GM12864 (cell line): ENCODE data around the gene ZP4.

Experiments used
- DNase-seq: peaks from one replicate; pipeline ENCODE4 v3.0.0-alpha.2; 2011; ENCODE audit warnings: low read depth
- H3K4me3 ChIP-seq: 2 replicates; pipeline ENCODE4 v1.5.1; 2011; ENCODE audit warnings: mild to moderate bottlenecking, low read depth, low read length, control low read depth
- CTCF ChIP-seq: IDR thresholded peaks from 2 replicates; pipeline ENCODE4 v1.5.1; 2011; ENCODE audit warnings: low read depth, mild to moderate bottlenecking, moderate library complexity, low read length, control low read depth, inconsistent platforms; ENCODE audit errors: missing control alignments

Gene ZP4

GRCh38 chr1:237834048-237834447 lies 56.7 kb downstream of the ZP4 start:
- DNase-seq: no peak
- no peak for TF ChIP-seq CTCF
- H3K4me3 ChIP-seq: no peak overlapping the region

GRCh38 chr1:237832858-237833257 lies 57.9 kb downstream of the ZP4 start:
- TF ChIP-seq CTCF: no peak
- no peak overlapping the region for H3K4me3 ChIP-seq
- no peak for DNase-seq
